Measurements from ENCODE around the gene RCAN3.
"Not testable (repeated sequence)": the region's sequence is repeated elsewhere in the genome, so short reads cannot be mapped to it uniquely, and the experiment has no call there.

RCAN3 gene

DNA sequence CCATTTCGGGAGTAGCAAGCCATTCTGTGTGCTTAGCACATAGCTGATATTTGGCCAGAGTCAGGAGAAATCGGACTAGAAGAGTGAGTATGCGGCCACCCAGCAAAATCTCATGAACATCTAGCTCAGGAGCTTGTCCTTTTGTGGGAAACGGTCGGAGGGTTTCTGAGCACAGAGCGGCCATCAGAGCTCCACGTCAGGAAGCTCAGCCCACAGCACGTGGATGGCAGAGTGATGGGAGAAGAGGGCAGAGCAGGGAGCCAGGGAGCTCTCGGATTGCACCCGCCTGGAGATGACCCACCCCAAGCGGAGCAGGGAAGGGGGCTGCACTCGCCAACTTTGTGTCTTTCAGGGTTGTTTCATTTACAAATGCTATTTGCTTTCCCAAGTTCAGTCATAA is 13.9 kb downstream of the RCAN3 start:
- no peaks in the 10 kb centered on the region for H3K27me3 ChIP-seq (replicated peaks; ENCODE audit: insufficient read depth, low read length)
- no peaks in the 10 kb centered on the region for H4K20me1 ChIP-seq (ENCODE audit: insufficient read depth, low read length)
- H3K9ac ChIP-seq (ENCODE audit: low read length), result no peak overlapping the region
- H3K4me2 ChIP-seq (ENCODE audit: low read depth, low read length), result no peak overlapping the region
- DNase-seq, result no peak
- H3K4me1 ChIP-seq (ENCODE audit: low read length), result no peaks in the 10 kb centered on the region
- H3F3A ChIP-seq (ENCODE audit: insufficient read depth, low read length), result no peaks in the 10 kb centered on the region
- no peak overlapping the region for H3K27ac ChIP-seq (ENCODE audit: low read length)
- H3K9me2 ChIP-seq (replicated peaks; ENCODE audit: insufficient read depth, low read length), result no peaks in the 10 kb centered on the region
- H3K79me2 ChIP-seq (ENCODE audit: low read length), result no peaks in the 10 kb centered on the region
- no peak overlapping the region for H3K4me3 ChIP-seq (ENCODE audit: low read length)
- H3K36me3 ChIP-seq (replicated peaks; ENCODE audit: insufficient read depth, low read length), result no peaks in the 10 kb centered on the region
- no peak for TF ChIP-seq EZH2 (optimal IDR thresholded peaks at IDR 0.05; ENCODE audit: low read depth, low read length)
- no peak for TF ChIP-seq CTCF (IDR thresholded peaks at IDR 0.05; ENCODE audit: low read length)
- no peak for TF ChIP-seq EZH2phosphoT487 (IDR thresholded peaks at IDR 0.05; ENCODE audit: low read length)
- no peak overlapping the region for H2AFZ ChIP-seq (ENCODE audit: low read length)
- no peaks in the 10 kb centered on the region for H3K9me3 ChIP-seq (replicated peaks; ENCODE audit: insufficient read depth, low read length)

DNA sequence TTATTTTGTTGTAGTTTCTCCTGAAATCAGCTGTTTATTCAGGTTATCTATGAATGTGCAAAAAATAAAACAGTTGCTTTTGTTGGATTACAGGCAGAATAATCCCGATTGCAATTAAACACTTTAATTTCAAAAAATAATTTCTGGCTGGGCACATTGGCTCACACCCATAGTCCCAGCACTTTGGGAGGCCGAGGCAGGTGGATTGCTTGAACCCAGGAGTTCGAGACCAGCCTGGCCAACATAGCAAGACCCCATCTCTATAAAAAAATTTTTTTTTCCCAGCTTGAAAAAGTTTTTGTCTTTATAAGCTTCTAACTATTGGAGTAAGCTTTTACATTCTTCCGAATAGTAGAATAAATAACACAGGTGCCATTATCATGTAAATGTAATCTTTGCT is 15.3 kb downstream of the RCAN3 start:
- Histone ChIP-seq H3K9ac (ENCODE audit: low read length) (no peak overlapping the region), H3K4me3 (ENCODE audit: low read length) (no peak overlapping the region), H3K79me2 (ENCODE audit: low read length) (no peaks in the 10 kb centered on the region), H4K20me1 (ENCODE audit: insufficient read depth, low read length) (no peaks in the 10 kb centered on the region), H3K4me1 (ENCODE audit: low read length) (no peaks in the 10 kb centered on the region), H3K36me3 (replicated peaks; ENCODE audit: insufficient read depth, low read length) (no peaks in the 10 kb centered on the region), H3K27me3 (replicated peaks; ENCODE audit: insufficient read depth, low read length) (no peaks in the 10 kb centered on the region), H2AFZ (ENCODE audit: low read length) (no peak overlapping the region), H3K9me2 (replicated peaks; ENCODE audit: insufficient read depth, low read length) (no peaks in the 10 kb centered on the region), H3F3A (ENCODE audit: insufficient read depth, low read length) (no peaks in the 10 kb centered on the region), H3K9me3 (replicated peaks; ENCODE audit: insufficient read depth, low read length) (no peaks in the 10 kb centered on the region), H3K27ac (ENCODE audit: low read length) (no peak overlapping the region), H3K4me2 (ENCODE audit: low read depth, low read length) (no peak overlapping the region)
- TF ChIP-seq EZH2phosphoT487 (IDR thresholded peaks at IDR 0.05; ENCODE audit: low read length), result no peak
- no peak for TF ChIP-seq CTCF (IDR thresholded peaks at IDR 0.05; ENCODE audit: low read length)
- TF ChIP-seq EZH2 (optimal IDR thresholded peaks at IDR 0.05; ENCODE audit: low read depth, low read length), result no peak
- no peak for DNase-seq

DNA sequence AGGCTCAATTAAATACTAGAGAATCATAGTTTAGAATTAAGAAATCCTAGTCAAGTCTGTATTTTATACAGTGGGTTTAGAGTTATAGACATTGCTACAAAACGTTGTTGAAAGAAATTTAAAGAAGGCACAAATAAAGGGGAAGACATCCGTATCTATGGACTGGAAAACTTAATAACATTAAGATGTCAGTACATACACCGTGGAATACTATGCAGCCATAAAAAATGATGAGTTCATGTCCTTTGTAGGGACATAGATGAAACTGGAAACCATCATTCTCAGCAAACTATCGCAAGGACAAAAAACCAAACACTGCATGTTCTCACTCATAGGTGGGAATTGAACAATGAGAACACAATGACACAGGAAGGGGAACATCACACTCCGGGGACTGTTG is 17.6 kb downstream of the RCAN3 start:
- H3K9me3 ChIP-seq (replicated peaks; ENCODE audit: insufficient read depth, low read length); H4K20me1 ChIP-seq (ENCODE audit: insufficient read depth, low read length); H3K27ac ChIP-seq (ENCODE audit: low read length); H3K9me2 ChIP-seq (replicated peaks; ENCODE audit: insufficient read depth, low read length); H3K9ac ChIP-seq (ENCODE audit: low read length); H3K27me3 ChIP-seq (replicated peaks; ENCODE audit: insufficient read depth, low read length); H3K36me3 ChIP-seq (replicated peaks; ENCODE audit: insufficient read depth, low read length); H3F3A ChIP-seq (ENCODE audit: insufficient read depth, low read length); H3K79me2 ChIP-seq (ENCODE audit: low read length); H3K4me1 ChIP-seq (ENCODE audit: low read length); DNase-seq; H2AFZ ChIP-seq (ENCODE audit: low read length); H3K4me3 ChIP-seq (ENCODE audit: low read length); H3K4me2 ChIP-seq (ENCODE audit: low read depth, low read length): not testable (repeated sequence)

DNA sequence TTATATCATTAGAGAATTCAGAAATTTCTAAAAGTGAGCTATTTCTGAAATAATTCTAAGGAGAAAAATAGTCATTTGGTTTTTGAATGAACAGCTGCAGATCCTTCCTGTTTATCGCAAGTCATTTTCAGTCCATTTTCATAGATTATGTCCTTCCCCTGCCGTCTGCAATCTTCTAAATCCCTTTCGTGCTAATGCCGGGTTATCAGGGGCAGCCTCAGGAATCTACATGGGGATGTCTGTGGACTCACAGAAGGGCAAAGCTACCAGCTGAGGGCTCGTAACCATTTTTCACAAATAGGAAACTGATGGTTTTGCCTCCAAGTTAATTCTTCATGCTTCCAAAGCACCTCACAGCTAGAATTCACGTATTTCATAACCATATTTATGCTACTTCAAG is 23.0 kb downstream of the RCAN3 start:
- TF ChIP-seq EZH2 (optimal IDR thresholded peaks at IDR 0.05; ENCODE audit: low read depth, low read length), result no peak
- TF ChIP-seq EZH2phosphoT487 (IDR thresholded peaks at IDR 0.05; ENCODE audit: low read length), result no peak
- TF ChIP-seq CTCF (IDR thresholded peaks at IDR 0.05; ENCODE audit: low read length), result no peak
- no peak for DNase-seq
- H3K9me3 ChIP-seq (replicated peaks; ENCODE audit: insufficient read depth, low read length), result no peaks in the 10 kb centered on the region
- H3K4me1 ChIP-seq (ENCODE audit: low read length), result no peaks in the 10 kb centered on the region
- H3K79me2 ChIP-seq (ENCODE audit: low read length), result no peaks in the 10 kb centered on the region
- no peak overlapping the region for H2AFZ ChIP-seq (ENCODE audit: low read length)
- no peaks in the 10 kb centered on the region for H3F3A ChIP-seq (ENCODE audit: insufficient read depth, low read length)
- H4K20me1 ChIP-seq (ENCODE audit: insufficient read depth, low read length), result no peaks in the 10 kb centered on the region
- no peak overlapping the region for H3K27ac ChIP-seq (ENCODE audit: low read length)
- no peaks in the 10 kb centered on the region for H3K36me3 ChIP-seq (replicated peaks; ENCODE audit: insufficient read depth, low read length)
- no peak overlapping the region for H3K4me3 ChIP-seq (ENCODE audit: low read length)
- no peak overlapping the region for H3K4me2 ChIP-seq (ENCODE audit: low read depth, low read length)
- no peaks in the 10 kb centered on the region for H3K27me3 ChIP-seq (replicated peaks; ENCODE audit: insufficient read depth, low read length)
- no peaks in the 10 kb centered on the region for H3K9me2 ChIP-seq (replicated peaks; ENCODE audit: insufficient read depth, low read length)
- H3K9ac ChIP-seq (ENCODE audit: low read length), result no peak overlapping the region

Measured in MM.1S (cell line).